SK-N-SH (cell line): ENCODE measurements around the gene PRKAB1. TPM values are rescaled to one million over a fixed set of nuclear protein-coding genes. Genes with fewer than 3 reads are reported as not detected.

ENCODE experiments used
- CTCF ChIA-PET: fragments of 300-600, 350-600 bp; formaldehyde crosslinking; extraction: SDS; loops from one replicate; lab custom pipeline; 2021; lab: Yijun Ruan, JAX
- POLR2A ChIA-PET: fragments of 350-600 bp; sonication (Branson Sonifier 250); formaldehyde crosslinking; extraction: SDS; loops from one replicate; lab custom pipeline; 2020; ENCODE audit warnings: antibody characterized with exemption, inconsistent platforms; lab: Yijun Ruan, JAX
- DNase-seq: peaks from one replicate; pipeline ENCODE4 v3.0.0; 2012
- H2AFZ ChIP-seq: fragments of 200-600 bp; sonication (generic); 2 replicates; pipeline ENCODE4 v1.8.1; 2016; ENCODE audit warnings: antibody characterized with exemption, mild to moderate bottlenecking, low read depth
- H3F3A ChIP-seq: fragments of 200-600 bp; sonication (generic); replicated peaks from 2 replicates; pipeline ENCODE3; 2016; ENCODE audit warnings: antibody characterized with exemption, mild to moderate bottlenecking; ENCODE audit not compliant: insufficient read depth
- H3K27ac ChIP-seq, 2 experiments: fragments of 200-500 bp in 1 of 2; fragments of 200-600 bp in 1 of 2; sonication (Bioruptor generic) in 1 of 2; sonication (generic), shearing (Covaris generic) in 1 of 2; 2 replicates each; pipeline versions ENCODE4 v1.5.1 to v1.6.1; 2014 to 2016; ENCODE audit warnings: low read depth in 2 of 2, inconsistent platforms in 1 of 2, low read length in 1 of 2, mild to moderate bottlenecking in 1 of 2, mixed read lengths in 1 of 2
- H3K27me3 ChIP-seq: fragments of 200-600 bp; sonication (generic), shearing (Covaris generic); 2 replicates; pipeline ENCODE4 v1.6.1; 2016; ENCODE audit warnings: mixed run types; ENCODE audit not compliant: insufficient read depth
- H3K36me3 ChIP-seq, 2 experiments: fragments of 200-500 bp in 1 of 2; fragments of 200-600 bp in 1 of 2; sonication (Bioruptor generic) in 1 of 2; sonication (generic) in 1 of 2; replicated peaks in 1 of 2; 2 replicates each; pipeline versions ENCODE3 to v1.5.1; 2014 to 2016; ENCODE audit warnings: low read length in 1 of 2, mild to moderate bottlenecking in 1 of 2; ENCODE audit not compliant: insufficient read depth in 2 of 2, control insufficient read depth in 1 of 2
- H3K4me1 ChIP-seq, 2 experiments: fragments of 200-500 bp in 1 of 2; fragments of 200-600 bp in 1 of 2; sonication (Bioruptor generic) in 1 of 2; sonication (generic), shearing (Covaris generic) in 1 of 2; 2 replicates each; pipeline versions ENCODE4 v1.5.1 to v1.6.1; 2014 to 2016; ENCODE audit warnings: low read depth in 1 of 2, low read length in 1 of 2, mixed run types in 1 of 2; ENCODE audit not compliant: insufficient read depth in 2 of 2, control insufficient read depth in 1 of 2
- H3K4me2 ChIP-seq: fragments of 200-600 bp; sonication (generic), shearing (Covaris generic); 2 replicates; pipeline ENCODE4 v1.6.1; 2017; ENCODE audit warnings: mixed run types
- H3K4me3 ChIP-seq, 2 experiments: fragments of 200-500 bp in 1 of 2; fragments of 200-600 bp in 1 of 2; sonication (Bioruptor generic) in 1 of 2; sonication (generic), shearing (Covaris generic) in 1 of 2; 2 replicates each; pipeline versions ENCODE4 v1.5.1 to v1.8.1; 2014 to 2016; ENCODE audit warnings: low read depth in 2 of 2, inconsistent platforms in 1 of 2, low read length in 1 of 2, mild to moderate bottlenecking in 1 of 2, mixed read lengths in 1 of 2, moderate library complexity in 1 of 2
- H3K79me2 ChIP-seq: fragments of 200-600 bp; sonication (generic); 2 replicates; pipeline ENCODE4 v1.8.1; 2017; ENCODE audit warnings: mild to moderate bottlenecking; ENCODE audit not compliant: insufficient read depth
- H3K9ac ChIP-seq: fragments of 200-600 bp; sonication (generic); 2 replicates; pipeline ENCODE4 v1.6.1; 2017; ENCODE audit warnings: mixed run types
- H3K9me2 ChIP-seq: fragments of 200-600 bp; sonication (generic); 2 replicates; pipeline ENCODE4 v1.6.1; 2017; ENCODE audit warnings: mixed run types
- H3K9me3 ChIP-seq: fragments of 200-600 bp; sonication (generic); 2 replicates; pipeline ENCODE4 v1.6.1; 2017; ENCODE audit warnings: mixed run types, mild to moderate bottlenecking, moderate library complexity
- H4K20me1 ChIP-seq: fragments of 200-600 bp; sonication (generic); 2 replicates; pipeline ENCODE4 v1.6.1; 2017; ENCODE audit warnings: mild to moderate bottlenecking, mixed run types; ENCODE audit not compliant: insufficient read depth
- CHD2 ChIP-seq: fragments of 150-350 bp; IDR thresholded peaks from 2 replicates; pipeline ENCODE4 v1.6.1; 2018; ENCODE audit warnings: low read length; ENCODE audit not compliant: partially characterized antibody
- EZH2phosphoT487 ChIP-seq: fragments of 200-600 bp; sonication (generic); IDR thresholded peaks from 2 replicates; pipeline ENCODE4 v1.6.1; 2017; ENCODE audit warnings: low read depth, mixed run types, mild to moderate bottlenecking, antibody characterized with exemption, moderate library complexity, borderline replicate concordance
- FOSL2 ChIP-seq: IDR thresholded peaks from 2 replicates; pipeline ENCODE4 v1.4.0; 2012; ENCODE audit warnings: low read depth, mild to moderate bottlenecking, moderate library complexity, borderline replicate concordance
- FOXM1 ChIP-seq: IDR thresholded peaks from 2 replicates; pipeline ENCODE4 v1.4.0; 2012; ENCODE audit warnings: low read depth, mild to moderate bottlenecking
- GATA2 ChIP-seq: sonication (generic); formaldehyde crosslinking; IDR thresholded peaks from 2 replicates; pipeline ENCODE4 v1.5.0; 2020; ENCODE audit warnings: mild to moderate bottlenecking, missing genetic modification reagents
- MEF2A ChIP-seq: IDR thresholded peaks from 2 replicates; pipeline ENCODE4 v1.4.0; 2012; ENCODE audit warnings: low read depth, borderline replicate concordance
- MXI1 ChIP-seq: IDR thresholded peaks from 2 replicates; pipeline ENCODE4 v1.6.1; 2012; ENCODE audit warnings: mild to moderate bottlenecking, low read depth, low read length, improper control_type of control experiment
- NFIC ChIP-seq: IDR thresholded peaks from 2 replicates; pipeline ENCODE4 v1.4.0; 2012; ENCODE audit warnings: borderline replicate concordance
- NRF1 ChIP-seq: IDR thresholded peaks from 2 replicates; pipeline ENCODE4 v1.6.1; 2012; ENCODE audit warnings: low read depth, mild to moderate bottlenecking, low read length
- RAD21 ChIP-seq: IDR thresholded peaks from 2 replicates; pipeline ENCODE4 v1.6.1; 2012; ENCODE audit warnings: mild to moderate bottlenecking, low read length
- RCOR1 ChIP-seq: fragments of 150-350 bp; IDR thresholded peaks from 2 replicates; pipeline ENCODE4 v1.6.1; 2017; ENCODE audit warnings: antibody characterized with exemption, low read length
- RXRA ChIP-seq: IDR thresholded peaks from 2 replicates; pipeline ENCODE4 v1.4.0; 2012; ENCODE audit warnings: low read depth, mild to moderate bottlenecking, borderline replicate concordance
- SMC3 ChIP-seq: IDR thresholded peaks from 2 replicates; pipeline ENCODE4 v1.6.1; 2012; ENCODE audit warnings: low read depth, low read length, improper control_type of control experiment
- TAF1 ChIP-seq: IDR thresholded peaks from 2 replicates; pipeline ENCODE4 v1.6.1; 2012; ENCODE audit warnings: low read depth, mild to moderate bottlenecking, low read length, moderate library complexity, borderline replicate concordance
- TCF12 ChIP-seq: IDR thresholded peaks from 2 replicates; pipeline ENCODE4 v1.4.0; 2012
- TEAD4 ChIP-seq: IDR thresholded peaks from 2 replicates; pipeline ENCODE4 v1.4.0; 2012; ENCODE audit warnings: mild to moderate bottlenecking, borderline replicate concordance; ENCODE audit not compliant: insufficient read depth
- WGBS: methylation state at CpG from one replicate; pipeline ENCODE4 v1.1.6; 2017; ENCODE audit warnings: low lambda C conversion rate; 5-methylcytosine and 5-hydroxymethylcytosine counted together
- polyA plus RNA-seq, 3 experiments: library from polyadenylated mRNA; depleted of rRNA; stranded (reverse); fragments of >200 nt; gene quantifications; 2 replicates each; pipeline ENCODE4 v1.2.3, GENCODE V29; 2012
- TF ChIP-seq, protein P1 (sequence below): IDR thresholded peaks from 2 replicates; pipeline ENCODE4; 2012
- TF ChIP-seq, protein P2 (sequence below): IDR thresholded peaks from 2 replicates; pipeline ENCODE4 v1.4.0; 2012; ENCODE audit warnings: low read depth, borderline replicate concordance
- TF ChIP-seq, protein P3 (sequence below): fragments of 150-350 bp; IDR thresholded peaks from 2 replicates; pipeline ENCODE4 v1.6.1; 2017; ENCODE audit warnings: antibody characterized with exemption, low read length, low read depth, borderline replicate concordance
- TF ChIP-seq, protein P4 (sequence below): IDR thresholded peaks from 2 replicates; pipeline ENCODE4 v1.6.1; 2012; ENCODE audit warnings: mild to moderate bottlenecking, low read depth, low read length, moderate library complexity

PRKAB1 gene
- polyA plus RNA-seq, 1 of the 3 experiments (the other 2 are of a cell fraction) = 28.9 TPM

DNA sequence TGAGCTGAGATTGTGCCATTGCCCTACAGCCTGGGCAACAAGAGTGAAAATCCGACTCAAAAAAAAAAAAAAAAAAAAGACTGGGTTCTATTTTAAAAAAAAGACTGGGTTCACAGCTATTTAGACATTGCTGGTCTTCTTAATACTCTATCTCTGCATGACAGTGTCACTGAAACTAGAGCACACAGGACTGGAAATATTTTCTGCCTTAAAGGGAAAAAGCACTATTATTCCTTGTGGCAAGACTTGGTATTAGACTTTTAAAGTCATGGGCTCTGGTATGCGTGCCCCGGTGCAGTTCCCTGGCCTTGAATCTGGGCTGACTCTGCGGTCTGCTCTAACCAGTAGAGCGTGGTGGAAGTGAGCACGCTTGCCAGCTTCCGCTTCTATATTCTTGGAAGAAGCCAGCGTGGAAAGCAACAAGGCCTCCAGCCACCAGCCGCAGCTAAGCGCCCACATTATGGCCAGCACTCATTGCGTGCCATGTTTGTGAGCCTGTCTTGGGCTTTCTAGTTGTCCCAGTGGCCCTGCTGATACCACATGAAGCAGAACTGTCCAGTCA lies 31.3 kb downstream of the PRKAB1 start:
- ChIA-PET POLR2A (no interaction called here), CTCF (interaction anchor here (0.6 to 2.4 kb wide), 3 partner anchors 31 to 109 kb away, joined by 3 to 9 read pairs (median 3); partner anchors contain the start of gene PRKAB1)
- Histone ChIP-seq H3K27me3 (no peaks in the 10 kb centered on the region), H3K79me2 (no peaks in the 10 kb centered on the region), H3K9me2 (no peaks in the 10 kb centered on the region), H3K4me2 (no peak overlapping the region), H2AFZ (no peak overlapping the region), H3F3A (peaks cover 2% of the 10 kb centered on the region), H3K27ac (no peak overlapping the region), H3K9ac (no peak overlapping the region), H4K20me1 (no peaks in the 10 kb centered on the region), H3K9me3 (no peaks in the 10 kb centered on the region), H3K4me1 (0 out of 4 replicates have a peak, but pooled peaks cover 0 to 2% of the 10 kb centered on the region in 2 experiments), H3K36me3 (no peaks in the 10 kb centered on the region), H3K4me3 (no peak overlapping the region)
- DNase-seq = no peak
- TF ChIP-seq RXRA = no peak
- TF ChIP-seq, protein P1, sequence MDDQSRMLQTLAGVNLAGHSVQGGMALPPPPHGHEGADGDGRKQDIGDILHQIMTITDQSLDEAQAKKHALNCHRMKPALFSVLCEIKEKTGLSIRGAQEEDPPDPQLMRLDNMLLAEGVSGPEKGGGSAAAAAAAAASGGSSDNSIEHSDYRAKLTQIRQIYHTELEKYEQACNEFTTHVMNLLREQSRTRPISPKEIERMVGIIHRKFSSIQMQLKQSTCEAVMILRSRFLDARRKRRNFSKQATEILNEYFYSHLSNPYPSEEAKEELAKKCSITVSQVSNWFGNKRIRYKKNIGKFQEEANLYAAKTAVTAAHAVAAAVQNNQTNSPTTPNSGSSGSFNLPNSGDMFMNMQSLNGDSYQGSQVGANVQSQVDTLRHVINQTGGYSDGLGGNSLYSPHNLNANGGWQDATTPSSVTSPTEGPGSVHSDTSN = no peak
- no peak for TF ChIP-seq NFIC
- TF ChIP-seq EZH2phosphoT487 = no peak
- no peak for TF ChIP-seq CHD2
- no peak for TF ChIP-seq TAF1
- TF ChIP-seq FOSL2 = no peak
- TF ChIP-seq GATA2 (CRISPR knock-in tag) = no peak
- TF ChIP-seq RCOR1 = no peak
- no peak for TF ChIP-seq FOXM1
- 96% methylated on average over 10 of the region's 11 CpGs for WGBS

DNA sequence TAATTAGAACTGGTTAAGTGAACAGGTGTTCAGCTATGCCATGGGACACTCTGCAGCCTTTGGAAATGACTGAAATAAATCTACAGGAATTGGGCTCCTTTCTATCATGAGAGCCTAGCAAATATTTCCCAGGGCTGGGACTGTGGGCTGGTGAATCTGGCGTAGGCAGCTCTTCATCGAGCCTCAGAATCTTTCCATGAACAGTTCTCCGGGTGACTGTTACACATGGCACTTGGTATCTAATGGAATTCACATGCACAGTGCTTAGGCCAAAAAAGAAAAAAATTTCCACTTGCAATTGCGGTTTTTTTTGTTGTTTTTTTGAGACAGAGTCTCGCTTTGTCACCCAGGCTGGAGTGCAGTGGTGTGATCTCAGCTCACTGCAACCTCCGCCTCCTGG lies 32.1 kb downstream of the PRKAB1 start:
- DNase-seq = no peak
- POLR2A ChIA-PET = no interaction called here
- H4K20me1 ChIP-seq = no peaks in the 10 kb centered on the region
- H3K4me3 ChIP-seq = no peak overlapping the region
- WGBS = 95% methylated on average over 6 of the region's 6 CpGs
- CTCF ChIA-PET = interaction anchor here (1.5 to 2.4 kb wide), 2 partner anchors 32 to 81 kb away, joined by 3 to 9 read pairs; partner anchors contain the start of gene PRKAB1
- no peaks in the 10 kb centered on the region for H3K36me3 ChIP-seq
- no peaks in the 10 kb centered on the region for H3F3A ChIP-seq
- no peak overlapping the region for H3K27ac ChIP-seq
- no peaks in the 10 kb centered on the region for H3K27me3 ChIP-seq
- no peaks in the 10 kb centered on the region for H3K9me3 ChIP-seq
- no peak overlapping the region for H2AFZ ChIP-seq
- H3K79me2 ChIP-seq = no peaks in the 10 kb centered on the region
- H3K4me2 ChIP-seq = no peak overlapping the region
- no peak overlapping the region for H3K9ac ChIP-seq
- H3K9me2 ChIP-seq = no peaks in the 10 kb centered on the region
- H3K4me1 ChIP-seq = no peaks in the 10 kb centered on the region
- TF ChIP-seq, protein P2, sequence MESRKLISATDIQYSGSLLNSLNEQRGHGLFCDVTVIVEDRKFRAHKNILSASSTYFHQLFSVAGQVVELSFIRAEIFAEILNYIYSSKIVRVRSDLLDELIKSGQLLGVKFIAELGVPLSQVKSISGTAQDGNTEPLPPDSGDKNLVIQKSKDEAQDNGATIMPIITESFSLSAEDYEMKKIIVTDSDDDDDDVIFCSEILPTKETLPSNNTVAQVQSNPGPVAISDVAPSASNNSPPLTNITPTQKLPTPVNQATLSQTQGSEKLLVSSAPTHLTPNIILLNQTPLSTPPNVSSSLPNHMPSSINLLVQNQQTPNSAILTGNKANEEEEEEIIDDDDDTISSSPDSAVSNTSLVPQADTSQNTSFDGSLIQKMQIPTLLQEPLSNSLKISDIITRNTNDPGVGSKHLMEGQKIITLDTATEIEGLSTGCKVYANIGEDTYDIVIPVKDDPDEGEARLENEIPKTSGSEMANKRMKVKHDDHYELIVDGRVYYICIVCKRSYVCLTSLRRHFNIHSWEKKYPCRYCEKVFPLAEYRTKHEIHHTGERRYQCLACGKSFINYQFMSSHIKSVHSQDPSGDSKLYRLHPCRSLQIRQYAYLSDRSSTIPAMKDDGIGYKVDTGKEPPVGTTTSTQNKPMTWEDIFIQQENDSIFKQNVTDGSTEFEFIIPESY = no peak
- TF ChIP-seq MEF2A (no peak), TCF12 (no peak), SMC3 (no peak), NRF1 (no peak), RXRA (no peak), FOSL2 (no peak), FOXM1 (no peak), TEAD4 (no peak), RAD21 (no peak), MXI1 (no peak)
- TF ChIP-seq, protein P3, sequence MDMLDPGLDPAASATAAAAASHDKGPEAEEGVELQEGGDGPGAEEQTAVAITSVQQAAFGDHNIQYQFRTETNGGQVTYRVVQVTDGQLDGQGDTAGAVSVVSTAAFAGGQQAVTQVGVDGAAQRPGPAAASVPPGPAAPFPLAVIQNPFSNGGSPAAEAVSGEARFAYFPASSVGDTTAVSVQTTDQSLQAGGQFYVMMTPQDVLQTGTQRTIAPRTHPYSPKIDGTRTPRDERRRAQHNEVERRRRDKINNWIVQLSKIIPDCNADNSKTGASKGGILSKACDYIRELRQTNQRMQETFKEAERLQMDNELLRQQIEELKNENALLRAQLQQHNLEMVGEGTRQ = no peak
- TF ChIP-seq, protein P4, sequence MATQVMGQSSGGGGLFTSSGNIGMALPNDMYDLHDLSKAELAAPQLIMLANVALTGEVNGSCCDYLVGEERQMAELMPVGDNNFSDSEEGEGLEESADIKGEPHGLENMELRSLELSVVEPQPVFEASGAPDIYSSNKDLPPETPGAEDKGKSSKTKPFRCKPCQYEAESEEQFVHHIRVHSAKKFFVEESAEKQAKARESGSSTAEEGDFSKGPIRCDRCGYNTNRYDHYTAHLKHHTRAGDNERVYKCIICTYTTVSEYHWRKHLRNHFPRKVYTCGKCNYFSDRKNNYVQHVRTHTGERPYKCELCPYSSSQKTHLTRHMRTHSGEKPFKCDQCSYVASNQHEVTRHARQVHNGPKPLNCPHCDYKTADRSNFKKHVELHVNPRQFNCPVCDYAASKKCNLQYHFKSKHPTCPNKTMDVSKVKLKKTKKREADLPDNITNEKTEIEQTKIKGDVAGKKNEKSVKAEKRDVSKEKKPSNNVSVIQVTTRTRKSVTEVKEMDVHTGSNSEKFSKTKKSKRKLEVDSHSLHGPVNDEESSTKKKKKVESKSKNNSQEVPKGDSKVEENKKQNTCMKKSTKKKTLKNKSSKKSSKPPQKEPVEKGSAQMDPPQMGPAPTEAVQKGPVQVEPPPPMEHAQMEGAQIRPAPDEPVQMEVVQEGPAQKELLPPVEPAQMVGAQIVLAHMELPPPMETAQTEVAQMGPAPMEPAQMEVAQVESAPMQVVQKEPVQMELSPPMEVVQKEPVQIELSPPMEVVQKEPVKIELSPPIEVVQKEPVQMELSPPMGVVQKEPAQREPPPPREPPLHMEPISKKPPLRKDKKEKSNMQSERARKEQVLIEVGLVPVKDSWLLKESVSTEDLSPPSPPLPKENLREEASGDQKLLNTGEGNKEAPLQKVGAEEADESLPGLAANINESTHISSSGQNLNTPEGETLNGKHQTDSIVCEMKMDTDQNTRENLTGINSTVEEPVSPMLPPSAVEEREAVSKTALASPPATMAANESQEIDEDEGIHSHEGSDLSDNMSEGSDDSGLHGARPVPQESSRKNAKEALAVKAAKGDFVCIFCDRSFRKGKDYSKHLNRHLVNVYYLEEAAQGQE = no peak
